Measurements from ENCODE around the gene ALKBH7.

DNA sequence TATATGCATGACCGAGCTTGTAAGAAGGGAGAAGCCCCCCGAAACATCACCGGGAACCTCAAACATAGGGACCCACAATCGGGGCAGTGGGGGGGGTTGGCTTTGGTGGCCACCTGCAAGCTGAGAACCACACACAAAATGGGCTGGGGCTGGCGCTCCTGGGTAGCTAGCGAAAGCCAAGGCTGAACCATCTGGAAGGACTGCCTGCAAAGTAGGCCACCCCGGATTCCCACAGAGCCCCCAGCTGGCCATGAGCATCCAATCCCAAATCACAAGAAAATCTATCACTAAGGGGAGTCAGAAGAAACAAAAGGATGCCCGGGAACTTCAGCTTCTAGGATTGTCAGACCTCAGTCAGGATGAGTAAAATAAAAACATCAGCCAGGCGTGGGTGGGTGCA lies 5.9 kb downstream of the ALKBH7 start:
- no peak for TF ChIP-seq CTCF (IDR thresholded peaks at IDR 0.05)
- TF ChIP-seq POLR2A (IDR thresholded peaks at IDR 0.05), result no peak
- no peak for TF ChIP-seq POLR2AphosphoS5 (IDR thresholded peaks at IDR 0.05; ENCODE audit: insufficient read depth in 1 of 2, low read depth in 1 of 2)

Data from vagina (tissue), 2 donors.